GM21529 (cell line): Measurements from ENCODE around the gene SHOX.

Experiments
- ATAC-seq: cut with Tn5 transposase; IDR thresholded peaks from one replicate; pipeline ENCODE4 v1.9.1; 2021; ENCODE audit not compliant: unreplicated experiment

SHOX gene

GRCh38 chrX:663841-664240 is 33.2 kb downstream of the SHOX start:
- ATAC-seq: no peak

GRCh38 chrX:666762-667720 is 36.5 kb downstream of the SHOX start:
- no peak for ATAC-seq

- ATAC-seq: no peak
These were observed 40.1 kb downstream of the SHOX start for GRCh38 chrX:670645-671044.

- ATAC-seq: no peak
These were observed 42.3 kb downstream of the SHOX start for GRCh38 chrX:672931-673330.

GRCh38 chrX:675279-675954 is 44.8 kb downstream of the SHOX start:
- no peak for ATAC-seq

GRCh38 chrX:675955-676295 is 45.3 kb downstream of the SHOX start:
- ATAC-seq: no peak

GRCh38 chrX:677376-677775 is 46.8 kb downstream of the SHOX start:
- no peak for ATAC-seq

GRCh38 chrX:679291-679979 is 48.8 kb downstream of the SHOX start:
- ATAC-seq: no peak

GRCh38 chrX:680062-680461 is 49.5 kb downstream of the SHOX start:
- ATAC-seq: no peak

GRCh38 chrX:681989-682388 is 51.4 kb downstream of the SHOX start:
- no peak for ATAC-seq

- ATAC-seq: no peak
These were observed 52.3 kb downstream of the SHOX start for GRCh38 chrX:682892-683291.

GRCh38 chrX:683576-683975 is 53.0 kb downstream of the SHOX start:
- no peak for ATAC-seq

- no peak for ATAC-seq
These were observed 54.8 kb downstream of the SHOX start for GRCh38 chrX:685120-686032.

GRCh38 chrX:689983-690382 is 59.4 kb downstream of the SHOX start:
- ATAC-seq: no peak

GRCh38 chrX:694800-695199 is 64.2 kb downstream of the SHOX start:
- ATAC-seq: no peak

- ATAC-seq: no peak
These were observed 67.6 kb downstream of the SHOX start for GRCh38 chrX:698206-698605.

- ATAC-seq: no peak
These were observed 70.3 kb downstream of the SHOX start for GRCh38 chrX:700936-701335.

GRCh38 chrX:701673-702072 is 71.1 kb downstream of the SHOX start:
- no peak for ATAC-seq

- ATAC-seq: no peak
These were observed 72.9 kb downstream of the SHOX start for GRCh38 chrX:703466-703865.

- ATAC-seq: no peak
These were observed 73.3 kb downstream of the SHOX start for GRCh38 chrX:703866-704265.
